ENCODE data around the gene IBSP. TPM values are rescaled to one million over a fixed set of nuclear protein-coding genes. Genes with fewer than 3 reads are reported as not detected.

IBSP gene, protein sequence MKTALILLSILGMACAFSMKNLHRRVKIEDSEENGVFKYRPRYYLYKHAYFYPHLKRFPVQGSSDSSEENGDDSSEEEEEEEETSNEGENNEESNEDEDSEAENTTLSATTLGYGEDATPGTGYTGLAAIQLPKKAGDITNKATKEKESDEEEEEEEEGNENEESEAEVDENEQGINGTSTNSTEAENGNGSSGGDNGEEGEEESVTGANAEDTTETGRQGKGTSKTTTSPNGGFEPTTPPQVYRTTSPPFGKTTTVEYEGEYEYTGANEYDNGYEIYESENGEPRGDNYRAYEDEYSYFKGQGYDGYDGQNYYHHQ
- total RNA-seq: not detected
- polyA plus RNA-seq (ENCODE audit: insufficient read depth, low read depth, low replicate concordance): not detected
- long read RNA-seq, donor 1: 0 reads
- long read RNA-seq, donor 2: 0 reads
- long read RNA-seq, donor 3: 0 reads
- long read RNA-seq, donor 4: 0 reads
- long read RNA-seq, donor 5: 0 reads
- long read RNA-seq, donor 6: 0 reads
- long read RNA-seq, donor 7: 0 reads
- long read RNA-seq, donor 8: 0 reads
- long read RNA-seq, donor 9: 0 reads
- long read RNA-seq, donor 10: 0 reads

DNA sequence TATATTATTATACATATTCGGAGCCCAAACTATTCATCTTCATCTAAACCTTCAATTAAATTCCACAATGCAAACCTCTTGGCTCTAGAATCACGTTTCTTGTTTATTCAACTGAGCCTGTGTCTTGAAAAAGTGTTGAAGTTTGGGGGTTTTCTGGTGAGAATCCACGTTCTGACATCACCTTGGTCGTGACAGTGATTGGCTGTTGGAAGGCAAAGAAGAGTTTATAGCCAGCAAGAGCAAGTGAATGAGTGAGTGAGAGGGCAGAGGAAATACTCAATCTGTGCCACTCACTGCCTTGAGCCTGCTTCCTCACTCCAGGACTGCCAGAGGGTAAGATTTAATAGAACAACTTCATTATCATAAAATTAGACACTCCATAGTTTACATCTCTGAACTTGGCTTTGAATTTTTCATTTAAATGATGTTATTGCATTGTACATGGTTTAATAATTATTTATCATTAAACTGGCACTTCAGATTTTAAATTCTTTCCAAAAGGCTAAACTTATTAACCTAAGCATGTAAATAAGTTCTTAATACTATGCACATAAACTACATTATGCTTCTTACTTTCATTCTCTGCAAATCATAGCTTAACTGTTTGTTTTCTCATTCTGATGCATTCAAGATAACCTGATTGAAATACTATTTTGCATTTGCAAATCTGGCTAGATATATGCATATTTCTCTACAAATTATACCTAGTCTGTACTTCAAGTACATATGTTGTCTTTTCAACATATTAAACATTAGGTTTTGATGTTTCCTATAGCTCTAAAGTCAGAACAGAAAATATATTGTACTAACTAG, at the start of gene IBSP:
IBSP (plus strand) TSS at position 254 of the 813 bp plus-strand sequence. CDS start 2,808 bp downstream, outside the sequence.
- DNase-seq: peak in 1 of 5 donors; percentile 27

DNA sequence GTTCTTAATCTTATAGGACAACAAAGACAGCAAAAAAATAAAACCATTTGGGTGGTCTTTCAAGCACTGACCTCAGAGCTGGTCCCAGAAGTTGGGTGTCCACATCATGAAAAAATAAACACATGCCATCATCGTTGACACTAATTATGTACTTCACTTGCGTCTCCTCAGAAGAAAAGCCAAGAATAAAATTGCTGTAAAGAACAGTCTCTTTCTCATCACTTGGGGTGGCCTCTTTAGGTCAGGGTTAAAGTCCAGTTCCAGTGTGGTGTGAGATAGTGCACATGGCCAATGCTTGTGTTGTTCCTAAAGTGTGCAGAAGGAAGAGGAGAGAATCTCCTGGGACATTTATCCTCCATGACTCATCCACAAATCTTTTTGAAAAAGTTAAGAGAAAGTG, 49.5 kb upstream of the IBSP start:
- no peak overlapping the region for H3K27ac ChIP-seq (ENCODE audit: low read depth in 2 of 2, low read length in 2 of 2)
- FAIRE-seq (no peak), DNase-seq (peak in 2 of 5 donors; percentile 3 to 42)
- intact Hi-C loops (cut with DNase I): no loop called here
- no peaks in the 10 kb centered on the region for H3K27me3 ChIP-seq (ENCODE audit: control insufficient read depth, insufficient read depth, low read length)
- no peaks in the 10 kb centered on the region for H3K9me3 ChIP-seq (ENCODE audit: control insufficient read depth in 2 of 3, insufficient read depth in 1 of 3, low read length in 3 of 3)
- H3K4me1 ChIP-seq (ENCODE audit: control insufficient read depth in 2 of 3, insufficient read depth in 2 of 3, low read depth in 1 of 3, low read length in 3 of 3): no peaks in the 10 kb centered on the region
- TF ChIP-seq, protein P1, sequence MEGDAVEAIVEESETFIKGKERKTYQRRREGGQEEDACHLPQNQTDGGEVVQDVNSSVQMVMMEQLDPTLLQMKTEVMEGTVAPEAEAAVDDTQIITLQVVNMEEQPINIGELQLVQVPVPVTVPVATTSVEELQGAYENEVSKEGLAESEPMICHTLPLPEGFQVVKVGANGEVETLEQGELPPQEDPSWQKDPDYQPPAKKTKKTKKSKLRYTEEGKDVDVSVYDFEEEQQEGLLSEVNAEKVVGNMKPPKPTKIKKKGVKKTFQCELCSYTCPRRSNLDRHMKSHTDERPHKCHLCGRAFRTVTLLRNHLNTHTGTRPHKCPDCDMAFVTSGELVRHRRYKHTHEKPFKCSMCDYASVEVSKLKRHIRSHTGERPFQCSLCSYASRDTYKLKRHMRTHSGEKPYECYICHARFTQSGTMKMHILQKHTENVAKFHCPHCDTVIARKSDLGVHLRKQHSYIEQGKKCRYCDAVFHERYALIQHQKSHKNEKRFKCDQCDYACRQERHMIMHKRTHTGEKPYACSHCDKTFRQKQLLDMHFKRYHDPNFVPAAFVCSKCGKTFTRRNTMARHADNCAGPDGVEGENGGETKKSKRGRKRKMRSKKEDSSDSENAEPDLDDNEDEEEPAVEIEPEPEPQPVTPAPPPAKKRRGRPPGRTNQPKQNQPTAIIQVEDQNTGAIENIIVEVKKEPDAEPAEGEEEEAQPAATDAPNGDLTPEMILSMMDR (IDR thresholded peaks at IDR 0.05; ENCODE audit: borderline replicate concordance, extremely low read depth, insufficient read depth): no peak
- no peaks in the 10 kb centered on the region for H3K36me3 ChIP-seq (ENCODE audit: control insufficient read depth in 2 of 3, insufficient read depth in 3 of 3, low read length in 3 of 3)
- no peak overlapping the region for H3K4me3 ChIP-seq (ENCODE audit: low read length in 3 of 3)
- H3K9ac ChIP-seq (ENCODE audit: low read length in 3 of 3): no peak overlapping the region

More for the DNA sequence above, at the start of gene IBSP:
- no peak for FAIRE-seq
- Histone ChIP-seq H3K9ac (ENCODE audit: low read length in 3 of 3) (no peak within 1 kb of the TSS), H3K4me3 (ENCODE audit: low read length in 3 of 3) (no peak within 1 kb of the TSS), H3K36me3 (ENCODE audit: control insufficient read depth in 2 of 3, insufficient read depth in 3 of 3, low read length in 3 of 3) (no peaks in the 10 kb centered on the region), H3K27me3 (ENCODE audit: control insufficient read depth, insufficient read depth, low read length) (no peaks in the 10 kb centered on the region), H3K4me1 (ENCODE audit: control insufficient read depth in 2 of 3, insufficient read depth in 2 of 3, low read depth in 1 of 3, low read length in 3 of 3) (no peaks in the 10 kb centered on the region), H3K9me3 (ENCODE audit: control insufficient read depth in 2 of 3, insufficient read depth in 1 of 3, low read length in 3 of 3) (no peaks in the 10 kb centered on the region), H3K27ac (ENCODE audit: low read depth in 2 of 2, low read length in 2 of 2) (no peak within 1 kb of the TSS)
- TF ChIP-seq, protein P1 (IDR thresholded peaks at IDR 0.05; ENCODE audit: borderline replicate concordance, extremely low read depth, insufficient read depth): no peak
- intact Hi-C loops (cut with DNase I): no loop called here

DNA sequence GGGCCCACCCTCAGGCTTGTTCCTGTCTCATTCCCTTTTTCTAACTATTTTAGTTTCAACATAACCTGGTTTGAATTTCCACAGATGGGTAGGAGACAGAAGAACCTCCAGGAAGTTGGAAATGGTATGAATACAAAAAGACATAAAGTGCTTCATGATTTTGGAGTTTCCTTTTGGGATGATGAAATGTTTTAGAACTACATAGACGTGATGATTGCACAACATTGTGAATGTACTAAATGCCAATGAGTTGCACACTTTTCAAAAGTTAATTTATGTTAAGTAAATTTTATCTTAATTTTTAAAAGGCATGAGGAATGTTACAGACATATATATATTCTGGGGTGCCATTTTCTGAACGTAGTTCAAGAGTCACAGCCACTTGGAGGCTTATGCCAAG, 41.1 kb upstream of the IBSP start:
- DNase-seq: no peak
- Histone ChIP-seq H3K9ac (ENCODE audit: low read length in 3 of 3) (no peak overlapping the region), H3K27ac (ENCODE audit: low read depth in 2 of 2, low read length in 2 of 2) (no peak overlapping the region), H3K27me3 (ENCODE audit: control insufficient read depth, insufficient read depth, low read length) (no peaks in the 10 kb centered on the region), H3K4me1 (ENCODE audit: control insufficient read depth in 2 of 3, insufficient read depth in 2 of 3, low read depth in 1 of 3, low read length in 3 of 3) (no peaks in the 10 kb centered on the region), H3K36me3 (ENCODE audit: control insufficient read depth in 2 of 3, insufficient read depth in 3 of 3, low read length in 3 of 3) (no peaks in the 10 kb centered on the region), H3K9me3 (ENCODE audit: control insufficient read depth in 2 of 3, insufficient read depth in 1 of 3, low read length in 3 of 3) (no peaks in the 10 kb centered on the region), H3K4me3 (ENCODE audit: low read length in 3 of 3) (no peak overlapping the region)
- no peak for FAIRE-seq
- intact Hi-C loops (cut with DNase I): no loop called here
- TF ChIP-seq, protein P1 (IDR thresholded peaks at IDR 0.05; ENCODE audit: borderline replicate concordance, extremely low read depth, insufficient read depth): no peak
